Testis (tissue), 2 donors: ENCODE measurements around the gene CBFB.

Source experiments
- CTCF ChIP-seq, 3 experiments: fragments of 450-650 bp in 2 of 3; fragments of 200-600 bp in 1 of 3; sonication (generic) in 1 of 3; IDR thresholded peaks; one replicate each; pipeline ENCODE4 v1.5.1; 2016 to 2019; ENCODE audit warnings: antibody characterized with exemption in 3 of 3, mild to moderate bottlenecking in 2 of 3, moderate library complexity in 1 of 3
- POLR2A ChIP-seq: fragments of 450-650 bp; IDR thresholded peaks from one replicate; pipeline ENCODE4 v1.6.1; 2017; ENCODE audit warnings: antibody characterized with exemption, mild to moderate bottlenecking, moderate library complexity

GRCh38 chr16:66996983-66997358 lies 32.0 kb upstream of the CBFB start:
- TF ChIP-seq CTCF (IDR thresholded peaks at IDR 0.05) = no peak
- no peak for TF ChIP-seq POLR2A
